Lung (tissue), 12 donors: ENCODE measurements around the gene SPOUT1. TPM values are rescaled to one million over a fixed set of nuclear protein-coding genes. Genes with fewer than 3 reads are reported as not detected.

Source experiments
- ATAC-seq: fragments of 200-7000 bp; cut with Tn5 transposase; one replicate; pipeline ENCODE4 v1.9.1; 2020; ENCODE audit warnings: moderate number of reproducible peaks; ENCODE audit not compliant: insufficient read depth, low FRiP score
- DNase-seq, 3 donors: peaks; one replicate each; pipeline ENCODE4 v3.0.0-alpha.2; 2013 to 2017
- H3K27ac ChIP-seq, 2 donors: one replicate each; pipeline ENCODE4 v1.5.1; 2013; ENCODE audit warnings: mild to moderate bottlenecking in 2 of 2, moderate library complexity in 2 of 2, control low read depth in 1 of 2, inconsistent platforms in 1 of 2, low read depth in 1 of 2, low read length in 1 of 2
- H3K27me3 ChIP-seq, 3 donors: one replicate each; pipeline ENCODE4 v1.5.1; 2013; ENCODE audit warnings: low read length in 2 of 3; ENCODE audit not compliant: control insufficient read depth in 3 of 3, insufficient read depth in 3 of 3
- H3K36me3 ChIP-seq, 4 donors: one replicate each; pipeline ENCODE4 v1.5.1; 2013; ENCODE audit warnings: low read length in 4 of 4, mild to moderate bottlenecking in 1 of 4, moderate library complexity in 1 of 4; ENCODE audit not compliant: control insufficient read depth in 4 of 4, insufficient read depth in 4 of 4
- H3K4me1 ChIP-seq, 5 donors: one replicate each; pipeline ENCODE4 v1.5.1; 2013; ENCODE audit warnings: low read length in 5 of 5, mild to moderate bottlenecking in 2 of 5, moderate library complexity in 1 of 5; ENCODE audit not compliant: control insufficient read depth in 5 of 5, insufficient read depth in 5 of 5
- H3K4me3 ChIP-seq: one replicate; pipeline ENCODE4 v1.5.1; 2013; ENCODE audit warnings: mild to moderate bottlenecking, control low read depth, moderate library complexity
- H3K9ac ChIP-seq, 2 donors: one replicate each; pipeline ENCODE4 v1.5.1; 2013; ENCODE audit warnings: low read length in 2 of 2, control low read depth in 1 of 2; ENCODE audit not compliant: insufficient read depth in 1 of 2
- H3K9me3 ChIP-seq, 4 donors: one replicate each; pipeline ENCODE4 v1.5.1; 2013; ENCODE audit warnings: low read length in 3 of 4, mild to moderate bottlenecking in 1 of 4, moderate library complexity in 1 of 4; ENCODE audit not compliant: control insufficient read depth in 4 of 4, insufficient read depth in 3 of 4
- CTCF ChIP-seq: IDR thresholded peaks from 2 replicates; pipeline ENCODE4 v1.5.1; 2012; ENCODE audit warnings: mild to moderate bottlenecking; ENCODE audit errors: control extremely low read depth, extremely low read depth
- WGBS, 2 donors: extraction: QIAGEN DNeasy Blood & Tissue Kit; methylation state at CpG; one replicate each; pipeline ENCODE4 v1.1.7; 2013; 5-methylcytosine and 5-hydroxymethylcytosine counted together
- polyA plus RNA-seq, 2 donors: library from polyadenylated mRNA; stranded (reverse); fragments of 200-250 nt; gene quantifications; one replicate each; pipeline ENCODE4 v1.2.1, GENCODE V29; 2013
- total RNA-seq, 2 donors: library from RNA; depleted of rRNA in 1 of 2; stranded (reverse); fragments of >200 nt in 1 of 2; gene quantifications; one replicate each; pipeline ENCODE4 v1.2.1, GENCODE V29; 2014 to 2021
- donor health status: control.
- donor health status: control.
- donor health status: Bipolar disorder and iron deficiency.
- donor health status: healthy.
- donor health status: DM: yes; HTN: yes; CAD: no.

The SPOUT1 gene
- total and polyA plus RNA-seq, 4 donors = 23.7 to 50.0 (median 29.1) TPM

- 92 to 95% methylated on average over 7 of the region's 7 CpGs for WGBS, 2 donors
- Histone ChIP-seq H3K4me3 (no peak overlapping the region), H3K27ac (no peak overlapping the region), H3K4me1 (no peaks in the 10 kb centered on the region), H3K27me3 (no peaks in the 10 kb centered on the region), H3K9ac (no peak overlapping the region), H3K9me3 (no peaks in the 10 kb centered on the region), H3K36me3 (peaks cover 0 to 3% (median under 1%) of the 10 kb centered on the region in 4 donors)
- no peak for ATAC-seq
- DNase-seq = no peak
- no peak for TF ChIP-seq CTCF
These were observed 40.7 kb upstream of the SPOUT1 start for GRCh38 chr9:128870128-128870940.

GRCh38 chr9:128863647-128864046, 34.1 kb upstream of the SPOUT1 start:
- WGBS, 2 donors = 18 to 28% methylated on average over 10 of the region's 10 CpGs
- no peak overlapping the region for H3K9ac ChIP-seq
- peak overlapping the region in 1 of 2 donors; percentile 18 for H3K27ac ChIP-seq
- H3K27me3 ChIP-seq = no peaks in the 10 kb centered on the region
- peaks cover 0 to 4% (median 0%) of the 10 kb centered on the region in 5 donors for H3K4me1 ChIP-seq
- DNase-seq = peak; percentile 36 to 74 (median 59)
- ATAC-seq = peak; percentile 76
- TF ChIP-seq CTCF = peak; percentile 88
- H3K4me3 ChIP-seq = no peak overlapping the region
- no peaks in the 10 kb centered on the region for H3K9me3 ChIP-seq
- H3K36me3 ChIP-seq = no peaks in the 10 kb centered on the region

GRCh38 chr9:128862401-128862851, 32.8 kb upstream of the SPOUT1 start:
- H3K27ac ChIP-seq = peak overlapping the region in 1 of 2 donors; percentile 43
- WGBS, 2 donors = 62 to 85% methylated on average over 6 of the region's 6 CpGs
- H3K9ac ChIP-seq = no peak overlapping the region
- H3K36me3 ChIP-seq = no peaks in the 10 kb centered on the region
- H3K9me3 ChIP-seq = no peaks in the 10 kb centered on the region
- H3K4me3 ChIP-seq = no peak overlapping the region
- TF ChIP-seq CTCF = no peak
- H3K27me3 ChIP-seq = no peaks in the 10 kb centered on the region
- no peak for DNase-seq
- peaks cover 0 to 4% (median 0%) of the 10 kb centered on the region in 5 donors for H3K4me1 ChIP-seq
- peak; percentile 13 for ATAC-seq
